ENCODE results near the gene ACTG1. TPM values are rescaled to one million over a fixed set of nuclear protein-coding genes. Genes with fewer than 3 reads are reported as not detected.
A peak's percentile ranks its signal among the peaks of the same experiment; 100 is the strongest.

The ACTG1 gene
- total RNA-seq, 1 donor from 2014 or later, result 5,342 TPM

- no peak for DNase-seq
- Mint-ChIP-seq H3K27me3 (ENCODE audit: unreplicated experiment) (peaks cover 23% of the 10 kb centered on the region), H3K27ac (ENCODE audit: unreplicated experiment) (peak overlapping the region; percentile 91), H3K36me3 (ENCODE audit: unreplicated experiment) (peaks cover 14% of the 10 kb centered on the region), H3K4me1 (ENCODE audit: low read depth, unreplicated experiment) (peaks cover 9% of the 10 kb centered on the region), H3K9me3 (ENCODE audit: unreplicated experiment) (peaks cover 25% of the 10 kb centered on the region), H3K4me3 (ENCODE audit: unreplicated experiment) (peak overlapping the region; percentile 92)
- no peak for TF ChIP-seq CTCF (IDR thresholded peaks at IDR 0.05; ENCODE audit: partially characterized antibody, unreplicated experiment)
These were observed 3.0 kb upstream of the ACTG1 start for GRCh38 chr17:81515530-81516041.

GRCh38 chr17:81514739-81515529 lies 2.3 kb upstream of the ACTG1 start:
- Mint-ChIP-seq H3K36me3 (ENCODE audit: unreplicated experiment) (peaks cover 19% of the 10 kb centered on the region), H3K9me3 (ENCODE audit: unreplicated experiment) (peaks cover 28% of the 10 kb centered on the region), H3K4me3 (ENCODE audit: unreplicated experiment) (peak overlapping the region; percentile 92), H3K27ac (ENCODE audit: unreplicated experiment) (peak overlapping the region; percentile 91), H3K4me1 (ENCODE audit: low read depth, unreplicated experiment) (peaks cover 7% of the 10 kb centered on the region), H3K27me3 (ENCODE audit: unreplicated experiment) (peaks cover 29% of the 10 kb centered on the region)
- peak; percentile 75 for DNase-seq
- TF ChIP-seq CTCF (IDR thresholded peaks at IDR 0.05; ENCODE audit: partially characterized antibody, unreplicated experiment), result no peak

- Mint-ChIP-seq H3K4me1 (ENCODE audit: low read depth, unreplicated experiment) (peaks cover 10% of the 10 kb centered on the region), H3K4me3 (ENCODE audit: unreplicated experiment) (peak overlapping the region; percentile 52), H3K9me3 (ENCODE audit: unreplicated experiment) (peaks cover 32% of the 10 kb centered on the region), H3K27ac (ENCODE audit: unreplicated experiment) (no peak overlapping the region), H3K27me3 (ENCODE audit: unreplicated experiment) (peaks cover 33% of the 10 kb centered on the region), H3K36me3 (ENCODE audit: unreplicated experiment) (peaks cover 24% of the 10 kb centered on the region)
- no peak for TF ChIP-seq CTCF (IDR thresholded peaks at IDR 0.05; ENCODE audit: partially characterized antibody, unreplicated experiment)
- peak; percentile 68 for DNase-seq
These were observed 1.8 kb upstream of the ACTG1 start for GRCh38 chr17:81514489-81514738.

DNA sequence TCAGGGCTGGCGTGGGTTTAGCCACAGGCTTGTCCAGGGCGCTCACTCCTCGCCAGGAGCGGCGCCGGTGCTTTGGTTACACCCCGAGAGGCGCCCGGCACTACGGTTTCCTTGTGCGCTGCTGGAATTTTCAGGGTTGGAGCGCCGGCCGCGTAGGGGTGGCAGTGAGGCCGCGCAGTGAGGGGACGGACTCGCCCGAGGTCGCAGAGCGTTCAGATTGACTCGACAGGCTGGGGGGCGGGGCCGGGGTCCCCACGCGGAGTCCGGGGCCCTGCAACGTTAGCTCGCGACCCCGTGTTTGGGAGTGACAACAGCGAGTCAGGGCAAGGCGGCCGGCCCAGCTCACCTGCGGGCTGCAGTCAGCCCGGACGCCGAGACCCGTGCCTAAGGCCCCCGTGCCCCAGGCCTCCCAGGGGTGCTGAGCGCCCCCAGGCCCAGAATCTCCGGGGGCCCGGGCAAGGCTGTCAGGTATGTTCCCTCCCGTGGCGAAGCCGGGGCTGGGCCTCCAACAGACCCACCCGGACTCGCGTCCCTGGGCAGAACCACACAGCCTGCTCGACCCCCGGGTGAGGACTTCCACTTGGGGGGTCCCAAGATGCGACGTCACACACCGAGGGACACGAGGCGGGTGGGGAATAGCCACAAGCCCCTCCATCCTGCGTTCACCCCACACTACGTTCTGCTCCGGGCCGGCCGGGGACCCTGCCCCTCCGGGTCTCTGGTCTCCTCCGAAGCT lies 1.3 kb upstream of the ACTG1 start:
- peak overlapping the region; percentile 76 for H3K4me3 Mint-ChIP-seq (ENCODE audit: unreplicated experiment)
- peaks cover 15% of the 10 kb centered on the region for H3K4me1 Mint-ChIP-seq (ENCODE audit: low read depth, unreplicated experiment)
- H3K27ac Mint-ChIP-seq (ENCODE audit: unreplicated experiment), result peak overlapping the region; percentile 77
- peak; percentile 79 for DNase-seq
- TF ChIP-seq CTCF (IDR thresholded peaks at IDR 0.05; ENCODE audit: partially characterized antibody, unreplicated experiment), result no peak
- H3K9me3 Mint-ChIP-seq (ENCODE audit: unreplicated experiment), result peaks cover 34% of the 10 kb centered on the region
- peaks cover 38% of the 10 kb centered on the region for H3K27me3 Mint-ChIP-seq (ENCODE audit: unreplicated experiment)
- H3K36me3 Mint-ChIP-seq (ENCODE audit: unreplicated experiment), result peaks cover 29% of the 10 kb centered on the region

DNA sequence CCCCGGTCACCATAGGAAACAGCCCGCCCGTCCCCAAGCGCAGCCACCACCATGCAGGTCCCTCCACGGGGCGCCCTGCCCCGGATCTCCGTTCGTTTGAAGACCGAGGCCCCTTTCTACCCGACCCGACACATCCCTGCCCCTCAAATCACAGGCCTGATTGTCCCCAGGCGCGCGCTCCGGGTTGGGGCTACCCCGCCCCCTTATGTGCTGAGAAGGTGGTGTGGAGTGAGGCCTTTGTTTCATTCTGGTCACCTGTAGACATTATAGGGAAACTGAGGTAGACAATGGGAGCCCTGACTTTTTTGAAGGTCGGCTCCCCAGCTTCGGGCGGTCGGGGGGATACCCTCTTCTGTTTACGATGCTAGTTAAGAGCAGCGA lies 763 bp upstream of the ACTG1 start:
- Mint-ChIP-seq H3K27me3 (ENCODE audit: unreplicated experiment) (peaks cover 38% of the 10 kb centered on the region), H3K27ac (ENCODE audit: unreplicated experiment) (peak overlapping the region; percentile 77), H3K4me3 (ENCODE audit: unreplicated experiment) (peak overlapping the region; percentile 76), H3K9me3 (ENCODE audit: unreplicated experiment) (peaks cover 35% of the 10 kb centered on the region), H3K4me1 (ENCODE audit: low read depth, unreplicated experiment) (peaks cover 15% of the 10 kb centered on the region), H3K36me3 (ENCODE audit: unreplicated experiment) (peaks cover 29% of the 10 kb centered on the region)
- TF ChIP-seq CTCF (IDR thresholded peaks at IDR 0.05; ENCODE audit: partially characterized antibody, unreplicated experiment), result no peak
- peak; percentile 64 for DNase-seq
